ENCODE data around the gene RANBP1. TPM values are rescaled to one million over a fixed set of nuclear protein-coding genes. Genes with fewer than 3 reads are reported as not detected.

RANBP1 gene
- total RNA-seq, 1 donor from 2014 or later = 144 TPM

GRCh38 chr22:20165421-20165820 is 49.5 kb downstream of the RANBP1 start:
- Mint-ChIP-seq H3K27me3 (ENCODE audit: unreplicated experiment) (peaks cover 2% of the 10 kb centered on the region), H3K27ac (ENCODE audit: unreplicated experiment) (no peak overlapping the region), H3K4me3 (ENCODE audit: unreplicated experiment) (no peak overlapping the region), H3K9me3 (ENCODE audit: unreplicated experiment) (no peaks in the 10 kb centered on the region), H3K4me1 (ENCODE audit: low read depth, unreplicated experiment) (no peaks in the 10 kb centered on the region), H3K36me3 (ENCODE audit: unreplicated experiment) (no peaks in the 10 kb centered on the region)
- no peak for DNase-seq
- TF ChIP-seq, protein P1, sequence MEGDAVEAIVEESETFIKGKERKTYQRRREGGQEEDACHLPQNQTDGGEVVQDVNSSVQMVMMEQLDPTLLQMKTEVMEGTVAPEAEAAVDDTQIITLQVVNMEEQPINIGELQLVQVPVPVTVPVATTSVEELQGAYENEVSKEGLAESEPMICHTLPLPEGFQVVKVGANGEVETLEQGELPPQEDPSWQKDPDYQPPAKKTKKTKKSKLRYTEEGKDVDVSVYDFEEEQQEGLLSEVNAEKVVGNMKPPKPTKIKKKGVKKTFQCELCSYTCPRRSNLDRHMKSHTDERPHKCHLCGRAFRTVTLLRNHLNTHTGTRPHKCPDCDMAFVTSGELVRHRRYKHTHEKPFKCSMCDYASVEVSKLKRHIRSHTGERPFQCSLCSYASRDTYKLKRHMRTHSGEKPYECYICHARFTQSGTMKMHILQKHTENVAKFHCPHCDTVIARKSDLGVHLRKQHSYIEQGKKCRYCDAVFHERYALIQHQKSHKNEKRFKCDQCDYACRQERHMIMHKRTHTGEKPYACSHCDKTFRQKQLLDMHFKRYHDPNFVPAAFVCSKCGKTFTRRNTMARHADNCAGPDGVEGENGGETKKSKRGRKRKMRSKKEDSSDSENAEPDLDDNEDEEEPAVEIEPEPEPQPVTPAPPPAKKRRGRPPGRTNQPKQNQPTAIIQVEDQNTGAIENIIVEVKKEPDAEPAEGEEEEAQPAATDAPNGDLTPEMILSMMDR (IDR thresholded peaks at IDR 0.05; ENCODE audit: partially characterized antibody, unreplicated experiment) = no peak

DNA sequence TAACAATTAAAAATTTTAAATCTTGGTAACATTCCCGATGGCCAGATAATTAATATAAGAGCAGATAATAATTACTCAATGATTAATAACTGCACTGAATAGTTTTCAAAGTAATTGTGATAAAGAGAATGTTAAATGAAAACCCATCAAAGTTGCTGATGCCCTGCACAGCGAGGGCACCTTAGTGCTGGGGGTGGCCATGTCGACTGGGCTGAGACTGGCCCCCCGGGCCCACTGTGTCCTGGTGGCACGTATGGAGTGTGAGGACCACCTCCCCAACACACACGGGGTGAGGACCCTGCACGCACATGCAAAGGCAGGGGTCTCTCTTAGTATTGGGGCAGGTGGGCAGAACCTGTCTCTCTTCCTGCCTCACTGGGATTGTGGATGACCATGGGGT is 50.0 kb downstream of the RANBP1 start:
- DNase-seq = no peak
- H3K27ac Mint-ChIP-seq (ENCODE audit: unreplicated experiment) = no peak overlapping the region
- H3K36me3 Mint-ChIP-seq (ENCODE audit: unreplicated experiment) = no peaks in the 10 kb centered on the region
- H3K27me3 Mint-ChIP-seq (ENCODE audit: unreplicated experiment) = peaks cover 2% of the 10 kb centered on the region
- TF ChIP-seq, protein P1 (IDR thresholded peaks at IDR 0.05; ENCODE audit: partially characterized antibody, unreplicated experiment) = no peak
- no peaks in the 10 kb centered on the region for H3K9me3 Mint-ChIP-seq (ENCODE audit: unreplicated experiment)
- H3K4me1 Mint-ChIP-seq (ENCODE audit: low read depth, unreplicated experiment) = no peaks in the 10 kb centered on the region
- H3K4me3 Mint-ChIP-seq (ENCODE audit: unreplicated experiment) = no peak overlapping the region

DNA sequence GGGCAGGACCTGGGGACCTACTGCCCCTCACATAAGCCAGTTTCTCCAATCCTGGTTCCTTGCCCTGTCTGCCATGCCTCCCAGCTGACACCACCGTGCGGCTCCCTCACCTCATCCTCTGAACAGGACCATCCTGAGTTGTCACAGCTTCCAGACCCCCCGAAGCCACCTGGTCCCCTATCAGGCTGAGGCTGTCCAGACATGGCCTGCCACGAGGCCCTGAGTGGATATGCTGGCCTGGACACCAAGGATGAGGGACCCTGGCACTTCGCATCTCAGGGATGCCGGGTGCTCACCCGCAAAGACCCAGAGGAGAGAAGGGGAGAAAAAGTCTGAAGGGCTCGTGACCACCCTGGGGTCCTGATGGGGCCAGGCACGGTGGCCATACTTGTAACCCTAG is 50.8 kb downstream of the RANBP1 start:
- no peaks in the 10 kb centered on the region for H3K4me1 Mint-ChIP-seq (ENCODE audit: low read depth, unreplicated experiment)
- H3K27me3 Mint-ChIP-seq (ENCODE audit: unreplicated experiment) = peaks cover 2% of the 10 kb centered on the region
- H3K9me3 Mint-ChIP-seq (ENCODE audit: unreplicated experiment) = no peaks in the 10 kb centered on the region
- TF ChIP-seq, protein P1 (IDR thresholded peaks at IDR 0.05; ENCODE audit: partially characterized antibody, unreplicated experiment) = no peak
- DNase-seq = no peak
- no peaks in the 10 kb centered on the region for H3K36me3 Mint-ChIP-seq (ENCODE audit: unreplicated experiment)
- no peak overlapping the region for H3K27ac Mint-ChIP-seq (ENCODE audit: unreplicated experiment)
- no peak overlapping the region for H3K4me3 Mint-ChIP-seq (ENCODE audit: unreplicated experiment)

DNA sequence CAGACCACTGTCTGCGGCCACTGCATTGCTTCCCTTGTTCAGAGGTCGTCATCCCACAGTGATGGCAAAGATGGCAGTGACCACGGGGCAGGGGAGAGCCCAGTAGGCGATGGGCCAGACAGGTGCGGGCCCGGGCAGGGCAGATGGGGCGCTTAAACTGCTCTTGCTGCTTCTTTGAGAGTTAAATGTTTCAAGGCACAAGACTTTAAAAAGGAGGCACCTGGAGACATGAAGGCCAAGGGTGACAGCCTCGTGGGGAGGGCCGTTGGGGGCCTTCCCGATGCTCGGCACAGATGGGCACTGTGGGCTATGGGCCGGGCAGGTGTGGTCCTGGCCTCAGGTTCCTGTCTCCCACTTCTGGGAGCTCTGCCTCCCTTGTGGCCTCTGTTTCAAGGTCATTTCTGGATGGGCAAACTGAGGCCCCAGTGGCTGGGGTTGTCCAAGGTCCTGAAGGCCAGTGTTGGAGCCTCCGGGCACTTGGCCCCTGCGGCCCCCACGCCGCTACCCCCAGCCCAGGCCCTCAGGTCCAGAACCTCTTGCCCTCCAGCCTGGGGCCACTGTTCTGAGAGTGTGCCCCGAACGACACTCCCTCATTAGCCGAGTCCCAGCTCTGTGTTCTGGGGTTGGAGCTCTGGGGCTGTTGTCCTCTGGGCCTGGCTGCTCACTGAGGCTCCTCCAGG is 51.9 kb downstream of the RANBP1 start:
- DNase-seq = no peak
- H3K27me3 Mint-ChIP-seq (ENCODE audit: unreplicated experiment) = peaks cover 2% of the 10 kb centered on the region
- no peaks in the 10 kb centered on the region for H3K9me3 Mint-ChIP-seq (ENCODE audit: unreplicated experiment)
- no peak overlapping the region for H3K27ac Mint-ChIP-seq (ENCODE audit: unreplicated experiment)
- no peak overlapping the region for H3K4me3 Mint-ChIP-seq (ENCODE audit: unreplicated experiment)
- H3K4me1 Mint-ChIP-seq (ENCODE audit: low read depth, unreplicated experiment) = no peaks in the 10 kb centered on the region
- TF ChIP-seq, protein P1 (IDR thresholded peaks at IDR 0.05; ENCODE audit: partially characterized antibody, unreplicated experiment) = no peak
- H3K36me3 Mint-ChIP-seq (ENCODE audit: unreplicated experiment) = no peaks in the 10 kb centered on the region

GRCh38 chr22:20169253-20169822 is 53.4 kb downstream of the RANBP1 start:
- H3K9me3 Mint-ChIP-seq (ENCODE audit: unreplicated experiment) = no peaks in the 10 kb centered on the region
- H3K4me3 Mint-ChIP-seq (ENCODE audit: unreplicated experiment) = no peak overlapping the region
- peaks cover 1% of the 10 kb centered on the region for H3K27me3 Mint-ChIP-seq (ENCODE audit: unreplicated experiment)
- H3K36me3 Mint-ChIP-seq (ENCODE audit: unreplicated experiment) = no peaks in the 10 kb centered on the region
- no peaks in the 10 kb centered on the region for H3K4me1 Mint-ChIP-seq (ENCODE audit: low read depth, unreplicated experiment)
- TF ChIP-seq, protein P1 (IDR thresholded peaks at IDR 0.05; ENCODE audit: partially characterized antibody, unreplicated experiment) = no peak
- no peak for DNase-seq
- no peak overlapping the region for H3K27ac Mint-ChIP-seq (ENCODE audit: unreplicated experiment)

All from glutamatergic neuron (in vitro differentiated cells).